ENCODE data around the gene SHISA7.

GRCh38 chr19:55382522-55383054 lies 60.5 kb downstream of the SHISA7 start:
- TF ChIP-seq, protein P1, sequence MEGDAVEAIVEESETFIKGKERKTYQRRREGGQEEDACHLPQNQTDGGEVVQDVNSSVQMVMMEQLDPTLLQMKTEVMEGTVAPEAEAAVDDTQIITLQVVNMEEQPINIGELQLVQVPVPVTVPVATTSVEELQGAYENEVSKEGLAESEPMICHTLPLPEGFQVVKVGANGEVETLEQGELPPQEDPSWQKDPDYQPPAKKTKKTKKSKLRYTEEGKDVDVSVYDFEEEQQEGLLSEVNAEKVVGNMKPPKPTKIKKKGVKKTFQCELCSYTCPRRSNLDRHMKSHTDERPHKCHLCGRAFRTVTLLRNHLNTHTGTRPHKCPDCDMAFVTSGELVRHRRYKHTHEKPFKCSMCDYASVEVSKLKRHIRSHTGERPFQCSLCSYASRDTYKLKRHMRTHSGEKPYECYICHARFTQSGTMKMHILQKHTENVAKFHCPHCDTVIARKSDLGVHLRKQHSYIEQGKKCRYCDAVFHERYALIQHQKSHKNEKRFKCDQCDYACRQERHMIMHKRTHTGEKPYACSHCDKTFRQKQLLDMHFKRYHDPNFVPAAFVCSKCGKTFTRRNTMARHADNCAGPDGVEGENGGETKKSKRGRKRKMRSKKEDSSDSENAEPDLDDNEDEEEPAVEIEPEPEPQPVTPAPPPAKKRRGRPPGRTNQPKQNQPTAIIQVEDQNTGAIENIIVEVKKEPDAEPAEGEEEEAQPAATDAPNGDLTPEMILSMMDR (tag by site-specific recombination; IDR thresholded peaks at IDR 0.05), result no peak
- TF ChIP-seq ZNF529 (tag by site-specific recombination; IDR thresholded peaks at IDR 0.05; ENCODE audit: insufficient replicate concordance) (no peak), ZBTB11 (tag by site-specific recombination; conservative IDR thresholded peaks at IDR 0.05; ENCODE audit: low read depth) (no peak), ZNF610 (tag by site-specific recombination; IDR thresholded peaks at IDR 0.05; ENCODE audit: borderline replicate concordance) (no peak), KLF16 (tag by site-specific recombination; IDR thresholded peaks at IDR 0.05) (no peak), WT1 (tag by site-specific recombination; IDR thresholded peaks at IDR 0.05) (no peak), ZNF280D (tag by site-specific recombination; IDR thresholded peaks at IDR 0.05) (no peak)
